Activated CD4-positive, alpha-beta T cell treated with anti-CD3 and anti-CD28 coated beads for 24 hours (primary cell): ENCODE results near the gene E2F7.

Experiments
- DNase-seq, 2 donors: peaks; one replicate each; pipeline ENCODE4 v3.0.0-alpha.2; 2020; ENCODE audit warnings: low read depth in 2 of 2

E2F7 gene

DNA sequence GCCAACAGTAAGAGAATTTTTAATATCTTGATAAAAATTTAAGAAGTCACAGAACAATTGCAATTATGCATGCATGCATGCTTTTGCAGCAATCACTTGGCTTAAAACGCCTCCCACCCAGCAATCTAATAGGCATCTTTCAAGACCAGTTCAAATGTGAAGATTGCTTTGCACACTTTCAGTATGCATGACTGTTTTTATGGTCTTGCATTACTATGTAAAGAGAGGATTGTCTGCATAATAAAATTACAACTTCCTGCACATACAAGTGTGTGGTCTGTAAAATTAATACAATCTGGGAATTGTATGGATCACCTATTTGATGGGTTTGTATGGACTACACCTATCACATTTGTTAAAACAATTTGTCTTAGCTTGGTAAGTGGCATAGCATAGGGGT lies 48.8 kb downstream of the E2F7 start:
- no peak for DNase-seq

DNA sequence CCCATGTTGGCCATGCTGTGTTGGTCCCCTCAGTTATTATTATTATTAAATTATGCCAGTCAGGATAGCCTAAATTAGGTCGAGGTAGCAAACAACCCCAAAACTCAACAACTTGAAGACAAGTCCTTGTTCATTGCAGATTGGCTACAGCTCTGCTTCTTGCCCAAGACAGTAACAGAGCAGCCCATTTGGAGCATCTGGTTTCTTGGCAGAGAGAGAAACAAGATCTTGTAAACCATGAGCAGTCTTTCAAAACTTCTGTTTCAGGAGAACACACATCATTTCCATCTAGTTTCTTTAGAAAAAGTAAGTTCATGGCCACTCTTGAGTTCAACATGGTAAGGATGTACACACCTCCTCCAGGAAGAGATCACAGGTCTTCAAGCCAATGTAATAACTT lies 52.3 kb downstream of the E2F7 start:
- DNase-seq = no peak

DNA sequence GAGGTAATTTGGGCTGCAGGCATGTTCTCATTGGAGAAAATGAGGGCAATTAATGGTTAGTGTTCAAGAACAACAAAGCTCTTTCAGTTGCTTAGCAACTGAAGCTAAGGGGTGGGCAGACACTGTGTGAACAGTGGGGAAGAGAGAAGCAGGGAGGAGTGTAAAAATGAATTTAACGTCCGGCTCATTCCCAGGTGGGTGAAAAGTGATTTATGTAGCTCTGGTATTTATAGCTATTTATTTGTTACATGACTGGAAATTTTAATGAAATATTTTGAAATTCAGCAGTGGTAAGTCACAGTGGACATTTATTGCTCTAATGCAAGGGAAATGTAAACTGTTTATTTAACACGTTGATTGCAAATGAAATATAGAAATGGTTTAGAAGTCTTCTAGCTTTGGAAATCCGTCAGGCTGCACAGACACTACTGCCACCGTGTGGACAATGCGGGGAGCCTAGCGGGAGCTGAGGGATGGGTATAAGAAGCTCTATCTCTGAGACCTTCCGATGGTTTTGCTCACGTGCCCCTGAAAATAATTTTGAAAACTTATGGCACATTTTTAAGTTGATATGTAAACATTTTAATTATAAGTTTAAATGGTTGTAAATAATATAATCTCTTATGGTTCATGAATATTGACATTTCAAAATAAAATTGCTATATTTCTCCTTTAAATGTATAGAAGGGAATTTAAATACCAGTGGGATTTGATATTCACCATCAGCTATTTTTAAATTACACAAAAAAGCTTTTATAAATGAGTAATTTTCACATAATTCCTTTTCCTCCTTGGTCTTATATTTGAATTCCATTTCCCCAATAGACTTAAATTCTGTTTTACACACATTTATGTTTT lies 54.4 kb downstream of the E2F7 start:
- peak; percentile 50 to 58 for DNase-seq

DNA sequence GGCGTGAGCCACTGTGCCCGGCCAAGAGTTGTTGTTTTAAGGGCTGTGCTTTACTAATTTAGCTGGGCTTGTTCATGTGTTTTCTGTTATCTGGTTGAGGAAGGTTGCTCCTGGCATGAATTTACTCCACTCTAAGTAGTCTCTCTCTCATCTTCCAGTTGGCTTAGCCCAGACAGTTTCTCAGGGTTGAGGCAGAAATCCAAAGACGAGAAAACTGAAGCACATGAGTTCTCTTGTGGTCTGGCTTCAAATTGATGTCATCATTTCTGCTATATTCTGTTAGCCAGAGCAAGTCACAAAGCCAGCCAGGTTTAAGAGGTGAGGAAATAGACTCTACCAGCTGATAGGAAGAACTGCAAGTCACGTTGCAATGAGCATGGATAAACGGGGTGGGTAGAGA lies 57.9 kb downstream of the E2F7 start:
- no peak for DNase-seq

DNA sequence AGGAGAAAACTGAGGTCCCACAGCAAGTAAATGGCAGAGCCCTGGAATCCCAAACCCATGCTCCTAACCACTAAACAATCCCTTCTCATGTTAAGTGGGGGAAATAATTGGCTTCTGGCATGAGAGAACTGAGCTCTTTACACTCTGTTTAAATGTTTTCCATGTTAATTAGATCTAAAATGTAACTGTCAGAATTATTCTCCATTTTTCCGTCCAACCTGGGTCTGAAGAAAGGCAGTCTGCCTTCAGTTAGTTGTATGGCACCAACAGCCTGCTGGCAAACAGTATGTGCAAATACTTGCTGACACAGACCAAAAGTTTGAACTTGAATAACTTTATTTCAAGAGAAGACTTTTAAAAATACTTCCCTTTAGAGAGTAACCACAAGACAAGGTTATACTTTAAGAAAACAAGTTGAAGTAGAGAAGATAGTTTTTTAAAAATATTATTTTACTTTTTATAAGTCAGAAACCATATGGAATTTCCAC lies 59.7 kb downstream of the E2F7 start:
- DNase-seq = no peak

DNA sequence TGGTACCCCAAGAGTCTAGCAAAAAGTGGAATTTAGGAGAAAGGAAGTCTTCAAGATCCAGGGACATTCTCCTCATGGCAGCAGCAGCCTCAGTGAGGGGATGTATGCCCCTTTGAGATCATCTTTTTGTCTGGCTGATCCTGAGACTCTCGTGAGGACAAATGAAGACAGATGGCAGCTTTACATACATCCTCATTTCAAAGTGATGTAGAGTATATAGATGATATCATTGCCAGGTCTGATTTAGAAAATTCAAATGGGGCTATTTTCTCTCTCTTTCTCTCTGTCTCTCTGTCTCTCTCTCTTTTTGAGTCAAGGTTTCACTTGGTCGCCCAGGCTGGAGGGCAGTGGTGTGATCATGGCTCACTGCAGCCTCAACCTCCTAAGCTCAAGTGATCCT lies 61.5 kb downstream of the E2F7 start:
- no peak for DNase-seq

DNA sequence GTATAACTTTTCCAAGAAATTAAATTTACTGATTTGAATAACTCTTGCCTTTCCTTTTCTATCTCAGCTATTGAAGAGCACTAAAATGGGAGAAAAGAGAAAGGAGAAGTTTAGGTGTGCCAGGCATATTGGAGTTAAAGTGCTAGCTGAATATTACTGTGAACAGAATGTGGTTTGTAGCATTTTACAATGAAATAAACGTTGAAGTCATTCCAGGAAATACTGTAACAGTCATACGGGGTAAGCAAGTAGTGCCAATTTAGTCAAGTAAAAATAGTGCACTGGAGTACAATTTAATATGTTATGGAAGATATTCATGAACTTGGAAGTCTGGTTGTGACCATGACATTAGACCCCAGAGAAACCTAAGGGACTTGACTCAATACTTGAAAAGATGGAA lies 62.1 kb downstream of the E2F7 start:
- no peak for DNase-seq

DNA sequence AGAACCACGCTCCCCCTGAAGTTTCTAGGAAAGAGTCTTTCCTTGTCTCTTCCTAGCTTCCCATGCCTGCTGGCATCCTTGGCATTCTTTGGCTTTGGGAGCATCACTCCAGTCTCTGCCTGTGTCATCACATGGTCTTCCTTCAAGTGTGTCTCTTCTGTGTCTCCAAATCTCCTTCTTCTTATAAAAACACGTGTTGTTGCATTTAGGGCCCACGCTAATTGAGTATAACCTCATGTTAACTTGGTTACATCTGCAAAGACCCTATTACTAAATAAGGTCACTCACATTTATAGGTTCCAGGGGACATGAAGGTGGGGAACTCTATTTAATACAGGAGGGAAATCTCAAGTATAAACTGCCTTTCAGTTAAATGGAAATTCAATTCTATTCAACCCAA lies 63.0 kb downstream of the E2F7 start:
- DNase-seq = no peak

DNA sequence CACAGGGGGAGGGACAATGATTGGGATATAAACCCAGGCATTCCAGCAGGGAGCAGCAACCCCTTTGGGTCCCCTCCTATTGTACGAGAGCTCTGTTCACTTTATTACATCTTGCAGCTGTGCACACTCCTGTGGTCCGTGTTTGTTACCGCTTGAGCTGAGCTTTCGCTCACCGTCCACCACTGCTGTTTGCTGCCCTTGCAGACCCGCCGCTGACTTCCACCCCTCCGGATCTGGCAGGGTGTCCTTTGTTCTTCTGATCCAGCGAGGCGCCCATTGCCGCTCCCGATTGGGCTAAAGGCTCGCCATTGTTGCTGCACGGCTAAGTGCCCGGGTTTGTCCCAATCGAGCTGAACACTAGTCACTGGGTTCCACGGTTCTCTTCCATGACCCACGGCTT lies 64.1 kb downstream of the E2F7 start:
- DNase-seq = no peak

DNA sequence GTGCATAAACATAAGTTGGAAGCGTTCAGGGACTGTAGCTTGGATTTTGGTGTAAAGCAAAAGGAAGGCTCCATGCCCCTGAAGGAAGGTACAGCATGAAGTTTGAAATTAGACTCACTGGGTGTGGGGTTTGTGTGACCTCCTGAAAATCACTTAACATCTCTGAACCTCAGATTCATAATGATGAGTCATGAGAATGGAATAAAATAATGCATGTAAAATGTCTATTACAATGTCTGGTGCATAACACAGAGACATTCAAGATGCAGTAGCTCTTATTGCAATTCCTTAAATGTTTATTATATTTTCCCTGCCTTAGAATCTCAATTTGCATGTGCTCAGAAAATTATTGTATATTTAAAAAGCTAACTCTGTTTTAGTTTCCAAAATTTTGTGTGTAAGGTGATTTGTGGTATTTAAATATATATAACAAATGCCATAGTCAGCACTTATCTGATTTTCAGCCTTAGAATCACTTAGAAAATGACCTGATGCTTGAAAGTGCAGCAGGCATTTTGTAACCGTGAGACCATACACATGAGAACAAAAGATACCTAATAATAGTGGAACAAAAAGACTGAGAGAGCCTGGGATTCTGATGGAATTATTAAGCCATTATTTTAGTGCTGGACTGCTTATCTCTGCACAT lies 66.3 kb downstream of the E2F7 start:
- no peak for DNase-seq

DNA sequence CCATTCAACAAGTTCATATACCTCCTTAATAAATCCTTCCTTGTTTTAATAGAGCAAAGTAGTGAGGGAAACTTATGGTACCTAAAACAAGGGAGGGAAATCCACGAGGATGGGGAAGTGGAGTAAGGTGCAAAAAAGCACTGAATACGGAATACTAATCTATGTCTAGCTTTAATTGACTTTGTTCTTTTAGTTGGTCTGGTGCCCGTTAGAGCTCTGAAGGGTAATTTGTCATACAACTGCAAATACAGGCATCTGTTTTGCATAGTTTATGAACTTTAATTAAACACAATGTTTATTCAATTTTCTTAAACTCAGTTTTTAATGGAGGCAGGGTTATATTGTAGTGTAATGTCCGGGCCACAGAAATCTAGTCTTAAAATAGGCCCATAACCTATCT lies 67.0 kb downstream of the E2F7 start:
- DNase-seq = no peak

DNA sequence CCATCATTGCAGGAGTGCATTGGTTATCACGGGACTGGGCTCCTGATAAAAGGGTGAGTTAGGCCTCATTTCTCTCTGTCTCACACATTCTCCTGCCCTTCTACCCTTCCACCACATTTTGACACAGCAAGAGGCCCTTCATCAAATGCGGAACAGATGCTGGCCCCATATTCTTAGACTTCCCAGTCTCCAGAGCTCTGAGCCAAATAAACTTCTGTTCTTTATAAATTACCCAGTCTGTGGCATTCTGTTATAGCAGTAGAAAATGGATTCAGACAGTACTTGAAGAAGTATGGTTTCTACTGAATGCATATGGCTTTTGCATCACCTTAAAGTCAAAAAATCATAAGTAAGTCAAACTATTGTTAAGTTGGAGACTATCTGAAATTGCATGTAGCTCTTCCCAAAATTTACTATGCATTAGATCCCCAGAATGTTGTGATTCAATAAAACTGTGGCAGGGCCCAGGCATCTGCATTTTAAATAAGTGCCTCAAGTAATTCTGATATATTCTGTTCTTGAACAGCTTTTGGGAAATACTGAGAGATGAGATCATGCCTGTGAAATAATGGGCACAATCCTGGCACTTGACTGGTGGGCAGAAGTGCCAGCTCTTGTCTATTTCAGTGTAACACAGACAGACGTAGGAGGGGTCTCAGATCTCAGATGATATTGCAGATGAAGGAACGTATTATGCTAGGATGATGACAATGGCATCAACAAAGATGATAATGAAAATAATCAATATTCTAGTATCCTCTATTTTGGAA lies 68.2 kb downstream of the E2F7 start:
- DNase-seq = no peak

DNA sequence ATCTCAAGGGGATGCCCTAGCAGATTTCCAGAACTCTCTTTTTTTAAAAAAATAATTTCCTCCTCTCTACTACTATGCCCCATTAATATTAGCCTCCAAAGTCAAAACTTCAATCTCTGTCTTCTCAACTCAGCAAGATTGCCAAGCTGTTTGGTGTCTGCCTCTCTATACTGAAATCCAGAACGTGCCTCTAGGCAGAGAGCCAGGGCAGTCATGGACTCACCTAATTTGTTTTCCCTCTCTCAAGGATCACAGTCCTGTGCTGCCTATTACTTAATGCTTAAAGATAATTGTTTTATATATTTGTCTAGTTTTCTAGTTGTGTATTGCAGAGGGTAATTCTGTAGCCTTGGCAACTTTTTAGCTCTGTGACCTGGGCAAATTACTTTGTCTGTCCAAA lies 74.7 kb downstream of the E2F7 start:
- DNase-seq = no peak

DNA sequence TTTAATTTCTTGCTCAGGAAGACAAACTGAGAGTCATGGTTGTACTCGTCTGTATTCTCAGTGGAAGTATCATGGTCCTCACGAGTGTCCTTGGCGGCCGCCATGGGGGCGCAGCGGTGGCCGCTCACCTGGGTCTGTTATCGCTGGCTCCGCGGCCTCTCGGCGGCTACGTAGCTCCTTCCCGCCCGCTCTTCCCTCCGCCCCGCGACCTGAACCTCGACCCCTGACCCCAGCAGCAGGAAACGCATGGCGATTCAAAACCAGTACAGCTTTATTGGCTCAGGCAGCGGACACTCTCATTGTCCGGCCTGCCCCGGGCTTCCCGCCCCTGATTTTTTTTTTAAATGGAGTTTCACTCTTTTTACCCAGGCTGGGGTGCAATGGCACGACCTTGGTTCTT lies 80.8 kb downstream of the E2F7 start:
- DNase-seq = no peak

DNA sequence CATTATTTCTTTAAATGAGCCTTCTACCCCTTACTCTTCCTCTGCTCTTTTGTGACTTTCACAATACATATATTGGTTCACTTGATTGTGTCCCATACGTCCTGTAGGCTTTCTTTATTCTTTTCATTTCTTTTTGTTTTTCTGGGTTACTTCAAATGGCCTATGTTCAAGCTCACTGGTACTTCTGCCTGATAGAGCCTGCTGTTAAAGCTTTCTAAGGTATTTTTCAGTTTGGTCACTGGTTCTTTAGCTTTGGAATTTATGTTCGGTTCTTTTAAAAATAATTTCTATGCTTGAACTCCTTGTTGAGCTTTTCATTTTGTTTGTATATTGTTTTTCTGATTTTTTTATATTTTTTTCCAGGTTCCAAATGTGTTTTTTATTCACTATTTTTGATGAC lies 81.9 kb downstream of the E2F7 start:
- no peak for DNase-seq

DNA sequence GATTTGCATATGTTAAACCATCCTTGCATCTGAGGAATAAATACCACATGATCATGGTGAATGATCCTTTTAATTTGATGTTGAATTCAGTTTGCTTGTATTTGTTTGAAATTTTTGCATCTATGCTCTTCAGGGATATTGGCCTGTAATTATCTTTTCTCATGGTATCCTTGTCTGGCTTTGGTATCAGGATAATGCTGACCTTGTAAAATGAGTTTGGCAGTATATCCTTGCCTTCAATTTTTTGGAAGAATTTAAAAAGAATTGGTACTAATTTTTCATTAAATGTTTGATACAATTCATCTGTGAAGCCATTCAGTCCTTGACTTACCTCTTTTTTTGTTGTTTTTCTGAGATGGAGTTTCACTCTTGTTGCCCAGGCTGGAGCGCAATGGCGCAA lies 85.2 kb downstream of the E2F7 start:
- DNase-seq = no peak

DNA sequence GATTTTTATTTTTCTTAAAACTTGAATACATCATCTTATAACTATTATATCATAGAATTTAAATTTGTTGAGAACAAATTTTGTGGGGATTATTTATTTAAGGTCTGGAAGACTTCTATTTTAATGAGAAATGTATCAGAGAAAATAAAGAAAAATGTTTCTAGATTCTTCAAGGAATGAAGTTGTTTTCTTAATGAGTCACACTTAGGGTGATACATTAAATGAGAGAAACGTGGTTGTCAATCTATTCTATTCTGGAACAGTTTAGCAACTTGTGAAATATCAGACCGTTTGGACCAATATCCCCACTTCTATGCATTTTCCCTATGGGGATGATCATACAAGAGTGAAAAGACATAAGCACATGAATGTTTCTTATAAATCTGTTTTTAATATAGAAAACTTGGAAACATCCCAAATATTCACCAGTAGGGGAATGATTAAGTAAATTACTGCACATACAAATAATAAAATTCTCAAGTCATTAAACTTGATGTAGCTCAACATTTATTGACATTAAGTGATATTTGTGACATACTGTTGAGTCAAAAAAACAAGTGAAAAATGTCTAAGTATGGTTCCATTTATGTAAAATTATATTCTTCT lies 88.5 kb downstream of the E2F7 start:
- DNase-seq = no peak
